Left forelimb (tissue), 1 donor: ENCODE measurements around the gene NCAN.

Experiments
- DNase-seq: peaks from one replicate; pipeline ENCODE4 v3.0.0-alpha.2; 2018; ENCODE audit warnings: low spot score

The NCAN gene

DNA sequence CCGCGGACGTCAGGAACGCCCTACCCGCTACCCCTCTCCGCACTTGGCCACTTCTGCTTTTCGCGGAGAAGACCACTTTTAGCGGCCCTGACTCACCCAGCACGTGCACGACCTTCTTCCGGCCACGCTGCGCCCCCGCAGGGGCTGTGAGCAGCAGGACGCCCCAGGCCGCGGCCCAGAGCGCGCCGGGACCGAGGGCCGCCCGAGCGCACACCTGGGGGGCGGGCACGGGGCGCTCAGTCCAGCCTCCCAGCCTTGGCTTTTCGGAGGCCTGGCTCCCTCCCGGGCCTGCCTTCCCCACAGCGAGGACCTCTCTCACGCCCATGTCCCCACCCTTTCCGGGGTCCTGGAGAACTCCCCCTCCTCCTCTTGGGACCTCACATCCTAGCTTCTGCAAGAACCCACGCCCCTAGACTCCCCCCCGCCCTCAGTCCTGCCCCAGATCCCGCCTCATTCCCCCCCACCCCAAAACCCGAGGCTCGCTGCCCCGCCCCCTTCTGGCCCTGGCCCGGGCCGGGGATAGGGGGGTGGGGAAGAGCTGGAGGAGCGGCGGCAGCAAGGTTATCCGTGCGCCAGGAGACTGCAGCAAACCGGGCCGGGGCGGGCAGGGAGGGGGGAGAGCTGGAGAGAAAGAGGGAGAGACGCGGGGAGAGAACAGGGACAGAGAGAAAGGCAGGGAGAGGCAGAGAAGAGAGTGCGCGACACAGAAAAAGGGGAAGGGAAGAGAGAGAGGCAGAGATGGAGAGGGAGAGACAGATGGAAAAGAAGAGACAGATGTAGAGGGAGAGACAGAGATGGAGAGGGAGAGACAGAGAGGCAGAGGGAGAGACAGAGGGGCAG, 49.8 kb downstream of the NCAN start:
- peak; percentile 62 for DNase-seq

DNA sequence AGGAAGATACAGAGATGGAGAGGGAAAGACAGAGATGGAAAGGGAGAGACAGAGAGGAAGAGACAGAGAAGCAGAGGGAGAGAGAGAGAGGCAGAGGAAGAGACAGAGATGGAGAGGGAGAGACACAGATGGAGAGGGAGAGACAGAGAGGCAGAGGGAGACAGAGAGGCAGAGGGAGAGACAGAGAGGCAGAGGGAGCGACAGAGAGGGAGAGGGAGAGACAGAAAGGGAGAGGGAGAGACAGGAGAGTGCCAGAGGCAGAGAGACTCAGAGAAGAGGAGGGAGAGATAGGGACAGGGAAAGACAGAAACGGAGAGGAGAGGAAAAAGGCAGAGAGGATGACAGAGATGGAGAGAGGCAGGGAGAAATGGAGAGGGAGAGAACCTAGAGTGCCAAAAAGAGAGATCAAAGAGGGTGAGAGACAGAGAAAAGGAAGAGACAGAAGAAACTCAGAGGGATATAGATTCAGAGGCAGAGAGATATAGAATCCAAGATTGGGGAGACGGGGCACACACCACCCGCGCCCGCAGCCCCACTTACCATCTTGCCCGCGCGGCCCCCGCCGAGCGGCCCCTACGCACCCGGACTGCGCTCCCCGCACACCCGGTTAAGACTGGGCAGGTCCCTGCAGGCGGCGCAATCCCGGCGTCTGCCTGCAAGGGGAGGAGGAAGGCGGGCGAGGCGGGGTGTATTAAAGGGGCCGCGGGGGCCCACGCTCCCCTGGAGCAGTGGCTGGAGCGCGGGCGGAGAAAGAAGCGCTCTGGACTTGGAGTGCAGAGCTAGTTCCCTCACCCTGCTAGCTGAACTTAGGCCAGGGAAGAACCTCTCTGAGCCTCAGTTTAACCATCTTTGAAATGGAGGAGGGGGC, 50.7 kb downstream of the NCAN start:
- DNase-seq = no peak

DNA sequence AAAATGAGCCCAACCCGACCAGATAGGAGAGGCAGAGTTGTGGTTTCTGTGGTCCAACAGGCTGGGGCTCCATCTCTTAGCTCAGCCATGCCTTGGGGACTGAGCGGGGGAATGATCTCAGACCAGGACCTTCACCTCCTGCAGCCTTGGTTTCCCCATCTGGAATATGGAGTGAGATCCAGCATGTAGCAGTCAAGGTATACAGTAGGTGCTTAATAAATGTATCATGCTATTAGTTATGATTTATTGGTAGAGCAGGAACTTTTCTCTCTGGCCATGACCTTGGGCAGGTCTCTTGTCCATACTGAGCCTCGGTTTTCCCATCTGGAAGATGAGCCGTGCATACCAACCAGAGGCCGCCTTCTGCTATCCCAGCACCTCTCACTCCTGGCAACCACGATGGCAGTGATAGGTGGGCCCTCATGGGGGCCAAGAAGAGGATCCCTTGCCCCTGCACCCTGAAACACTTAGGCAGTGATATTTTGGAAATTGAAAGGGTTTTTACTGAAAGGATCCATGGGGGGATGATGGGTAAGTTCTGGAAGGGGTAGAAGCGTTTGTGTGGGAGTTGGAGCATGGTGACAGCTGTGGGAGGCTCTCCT, 52.2 kb downstream of the NCAN start:
- no peak for DNase-seq

DNA sequence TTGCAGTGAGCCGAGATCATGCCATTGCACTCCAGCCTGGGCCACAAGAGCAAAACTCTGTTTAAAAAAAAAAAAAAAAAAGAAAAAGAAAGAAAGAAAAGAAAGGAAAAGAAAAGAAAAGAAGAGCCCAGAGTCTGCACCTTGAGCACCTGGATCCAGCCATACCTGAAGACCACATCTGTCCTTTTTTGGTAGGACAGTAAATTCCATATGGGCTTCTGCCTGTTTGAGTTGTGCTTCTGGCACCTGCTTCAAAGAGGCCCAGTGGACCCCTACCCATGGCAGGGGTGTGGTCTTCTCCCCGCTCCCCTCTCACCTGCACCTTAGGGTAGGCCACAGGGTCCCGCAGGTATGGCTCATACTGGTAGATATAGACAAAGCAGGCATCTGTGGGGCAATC, 55.5 kb downstream of the NCAN start:
- DNase-seq = no peak

DNA sequence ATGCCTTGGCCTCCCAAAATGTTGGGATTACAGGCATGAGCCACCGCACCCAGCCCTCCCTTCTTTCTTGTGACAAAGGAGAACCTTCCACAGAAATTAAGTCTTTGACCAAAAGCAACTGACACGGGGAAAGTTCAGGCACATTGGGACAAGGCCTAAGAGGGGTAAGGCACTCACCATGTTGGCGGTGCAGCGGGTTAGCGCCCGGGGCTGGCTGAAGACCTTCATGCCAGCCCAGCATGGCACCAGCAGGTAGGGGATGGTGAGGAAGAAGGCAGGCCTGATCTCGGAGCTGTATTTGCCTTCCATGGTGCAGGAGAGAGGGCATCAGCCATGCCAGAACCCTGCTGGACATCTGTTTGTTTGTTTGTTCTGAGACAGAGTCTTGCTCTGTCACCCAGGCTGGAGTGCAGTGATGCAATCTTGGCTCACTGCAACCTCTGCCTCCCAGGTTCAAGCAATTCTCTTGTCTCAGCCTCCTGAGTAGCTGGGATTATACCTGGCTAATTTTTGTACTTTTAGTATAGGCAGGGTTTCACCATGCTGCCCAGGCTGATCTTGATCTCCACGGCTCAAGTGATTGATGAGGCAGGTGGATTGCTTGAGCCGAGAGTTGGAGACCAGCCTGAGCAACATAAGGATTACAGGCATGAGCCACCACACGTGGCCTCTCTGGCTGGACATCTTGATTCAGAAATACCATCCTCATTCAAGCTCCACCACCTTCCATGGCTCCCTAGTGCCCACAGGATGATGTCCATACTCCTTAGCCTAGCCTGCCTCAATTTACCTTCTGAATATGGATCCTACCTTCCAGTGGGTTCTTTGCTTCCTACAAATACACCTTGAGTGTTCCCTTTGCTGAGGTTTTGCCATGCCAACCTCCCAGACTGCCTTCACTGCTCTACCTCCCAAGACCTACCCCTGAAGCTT, 57.0 kb downstream of the NCAN start:
- no peak for DNase-seq

DNA sequence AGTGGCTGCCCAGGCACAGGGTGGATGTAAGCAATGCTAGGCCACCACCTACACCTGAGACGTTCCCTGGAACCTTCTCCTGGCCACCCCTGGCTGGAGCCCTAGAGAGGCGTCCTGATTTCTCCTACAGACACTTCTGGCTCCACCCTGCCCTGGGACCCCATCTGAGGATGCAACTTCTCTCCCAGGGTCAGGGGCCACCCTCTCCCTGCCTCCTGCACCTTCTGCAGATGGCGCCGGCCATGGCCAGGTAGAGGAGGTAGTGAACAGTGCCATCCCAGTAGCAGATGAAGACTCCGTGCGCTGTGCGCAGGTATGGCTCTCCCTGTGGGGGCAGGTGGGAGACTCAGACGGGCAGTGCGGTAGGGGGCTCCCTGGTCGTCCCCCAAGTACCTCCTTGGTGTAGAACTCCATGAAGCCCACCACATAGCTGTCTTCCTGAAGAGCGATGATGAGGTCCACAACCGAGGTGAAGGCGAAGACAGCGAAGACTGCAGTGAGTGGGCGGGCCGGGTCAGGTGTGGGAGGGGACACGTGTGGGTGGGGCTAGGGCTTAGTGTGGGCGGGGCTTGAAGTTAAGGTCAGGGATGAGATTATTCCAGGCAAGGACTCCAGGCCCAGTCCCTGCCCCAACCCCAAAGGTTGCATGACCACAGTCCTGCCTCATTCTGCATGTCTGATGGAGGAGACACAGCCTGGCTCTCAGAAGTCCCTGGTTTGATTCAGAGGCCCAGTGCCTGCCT, 58.4 kb downstream of the NCAN start:
- DNase-seq = no peak

DNA sequence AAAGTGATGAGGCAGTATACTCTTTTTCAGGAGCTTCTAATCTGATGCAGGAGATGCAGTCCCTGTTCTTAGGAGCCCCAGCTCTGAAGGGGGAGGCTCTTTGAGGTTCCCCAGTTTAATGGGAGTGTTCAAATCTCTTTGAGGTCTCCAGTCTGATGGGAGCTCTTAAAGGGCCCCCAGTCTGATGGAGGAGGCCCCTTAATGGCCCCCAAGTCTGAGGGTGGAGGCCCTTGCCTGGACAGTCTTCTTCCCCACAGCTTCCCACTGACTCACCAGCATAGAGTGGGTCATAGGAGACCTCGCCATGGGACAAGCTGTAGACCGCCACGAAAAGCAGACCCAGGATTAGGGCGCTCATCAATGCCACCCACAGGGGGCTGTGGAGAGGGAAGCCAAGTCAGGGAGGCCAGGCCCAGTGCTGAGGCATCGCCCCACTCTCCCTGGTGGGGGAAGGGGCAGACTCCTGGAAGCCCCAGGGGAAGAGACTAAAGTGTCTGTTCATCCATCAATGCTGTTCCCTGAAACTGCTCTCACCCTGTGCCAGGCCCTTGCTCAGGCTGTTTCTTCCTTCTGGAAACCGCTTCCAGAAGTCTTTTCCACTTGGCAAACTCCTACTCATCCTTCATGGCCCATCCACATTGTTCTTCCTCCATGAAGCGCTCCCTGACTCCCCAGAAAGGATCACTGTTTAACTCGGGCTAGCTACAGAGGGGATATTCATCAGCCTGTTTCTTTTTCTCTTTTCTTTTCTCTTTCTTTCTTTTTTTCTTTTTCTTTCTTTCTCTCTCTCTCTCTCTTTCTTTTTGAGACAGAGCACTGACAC, 59.2 kb downstream of the NCAN start:
- DNase-seq = no peak

DNA sequence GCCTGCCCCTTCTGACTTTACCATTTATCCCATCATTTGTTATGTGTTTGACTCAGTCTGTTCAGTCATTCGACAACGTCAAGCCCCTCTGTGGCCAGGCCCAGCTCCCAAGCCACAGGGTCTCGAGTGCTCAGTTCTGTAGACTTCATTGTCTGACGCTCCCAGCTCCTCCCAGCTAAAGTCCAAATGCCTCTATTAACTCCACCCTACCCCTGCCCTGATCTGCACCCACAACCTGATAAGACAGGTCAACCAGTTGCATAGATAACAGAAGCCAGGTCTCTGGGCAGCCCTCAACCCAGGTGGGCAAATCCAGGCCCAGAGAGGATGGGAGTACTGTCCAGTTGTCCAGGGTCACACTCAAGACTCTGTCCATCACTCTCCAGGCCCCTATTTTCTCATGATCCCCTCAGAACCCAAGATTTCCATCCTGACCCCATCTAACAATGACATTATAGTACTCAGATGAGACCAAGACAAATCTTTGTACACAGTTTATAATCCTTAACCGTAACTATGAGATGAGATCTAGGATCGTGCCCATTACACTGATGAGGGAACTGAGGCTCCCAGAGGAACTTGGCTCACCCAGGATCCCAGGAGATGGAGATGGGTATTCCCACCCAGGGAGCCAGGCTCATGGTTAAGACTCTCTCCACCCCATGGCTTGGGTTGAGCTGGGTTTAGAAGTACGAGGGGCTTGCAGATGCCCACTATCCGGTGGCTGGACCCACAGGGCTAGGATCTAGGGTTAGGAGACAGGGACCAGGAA, 60.3 kb downstream of the NCAN start:
- DNase-seq = no peak

DNA sequence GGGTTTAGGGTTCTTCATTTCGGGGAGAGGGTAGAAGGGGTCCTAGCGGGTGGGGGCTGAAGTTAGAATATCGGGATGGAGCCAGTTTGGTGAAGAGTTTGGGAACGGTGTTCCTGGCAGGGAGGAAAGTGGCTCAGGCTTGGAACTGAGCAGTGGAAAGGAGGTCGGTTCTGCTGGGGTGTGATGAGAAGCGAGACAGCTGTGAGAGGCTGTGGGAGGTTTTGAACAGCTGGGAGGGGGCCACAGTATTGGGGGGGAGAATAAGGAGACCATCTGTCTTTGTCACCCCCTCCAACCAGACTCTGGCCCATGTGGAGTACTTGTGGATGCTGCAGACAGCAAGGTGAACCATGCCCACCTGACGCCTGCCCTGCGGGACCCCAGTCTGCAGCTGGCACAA, 62.4 kb downstream of the NCAN start:
- DNase-seq = no peak

DNA sequence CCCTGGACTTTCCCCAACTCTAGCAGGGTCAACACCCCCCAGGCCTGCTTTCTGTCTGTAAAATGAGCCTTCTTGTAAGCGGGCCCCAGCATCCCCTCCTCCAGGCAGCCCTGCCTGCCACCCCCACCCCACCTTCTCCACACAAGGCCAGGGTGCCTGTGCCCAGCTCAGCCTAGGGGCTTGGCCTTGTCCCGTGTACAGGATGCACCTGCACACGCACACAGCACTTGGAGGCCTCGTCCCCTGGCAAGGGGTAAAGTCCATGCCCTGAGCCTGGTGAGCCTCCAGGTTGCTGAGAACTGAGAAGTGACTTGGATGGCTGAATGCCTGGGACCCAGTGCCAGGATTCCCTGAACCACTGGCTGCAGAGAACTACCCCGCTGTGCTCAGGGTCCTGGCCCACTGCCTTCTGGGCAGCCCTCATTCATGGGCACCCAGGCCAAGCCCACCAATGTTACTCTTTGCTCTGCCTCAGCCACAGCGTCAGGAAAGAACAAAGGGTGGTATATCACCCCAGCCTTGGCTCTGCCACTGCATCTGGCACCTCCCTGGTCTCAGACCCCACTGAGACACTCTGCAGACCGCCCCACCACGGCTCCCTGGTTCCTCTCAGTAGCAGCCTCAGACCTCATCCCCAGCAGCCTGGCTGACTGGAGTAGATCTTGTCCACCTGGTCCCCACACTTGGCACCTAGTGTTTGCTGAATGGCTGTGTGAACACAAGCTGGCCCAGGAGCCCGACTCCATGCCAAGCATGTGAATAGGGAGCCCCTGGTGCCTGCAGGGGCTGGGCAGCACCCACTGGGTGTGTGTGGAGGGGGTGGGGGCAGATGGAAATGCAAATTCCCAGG, 63.2 kb downstream of the NCAN start:
- DNase-seq = no peak

DNA sequence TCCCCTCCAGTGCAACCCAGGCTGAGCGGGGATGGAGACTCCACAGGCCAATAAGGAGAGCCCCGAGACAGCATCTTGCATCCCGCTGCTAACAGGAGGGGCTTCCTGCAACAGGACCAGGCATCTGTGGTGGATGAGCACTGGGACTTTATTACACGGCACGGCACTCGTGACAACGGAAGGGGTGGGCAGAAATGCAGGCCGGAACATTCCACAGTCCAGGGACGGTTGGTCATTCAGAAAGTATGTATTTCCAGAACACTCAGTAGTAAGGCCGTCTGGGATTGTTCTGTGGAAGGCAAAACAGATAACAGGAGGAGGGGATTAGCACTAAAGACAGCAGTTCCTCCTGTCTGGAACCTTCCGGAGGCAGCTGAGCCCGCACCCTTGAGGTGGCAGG, 64.6 kb downstream of the NCAN start:
- no peak for DNase-seq

DNA sequence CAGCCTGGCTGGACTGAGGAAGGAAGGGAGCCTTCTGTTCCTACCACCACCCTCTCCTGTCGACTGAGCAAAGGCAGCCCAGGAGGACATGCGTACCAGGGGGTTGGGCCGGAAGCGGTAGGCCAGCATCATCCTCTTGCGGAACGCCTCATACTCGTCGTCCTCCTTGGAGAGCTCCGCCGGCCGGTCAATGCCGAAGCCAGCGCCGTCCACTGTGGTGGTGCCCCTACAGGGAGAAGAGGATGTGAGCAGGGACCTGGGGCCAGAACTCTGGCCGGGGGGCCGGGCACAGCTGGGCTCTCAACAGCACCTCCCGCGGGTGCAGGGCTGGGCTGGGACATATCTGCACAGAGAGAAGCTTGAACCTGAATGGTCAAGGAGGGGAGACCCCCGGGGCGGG, 65.1 kb downstream of the NCAN start:
- no peak for DNase-seq

DNA sequence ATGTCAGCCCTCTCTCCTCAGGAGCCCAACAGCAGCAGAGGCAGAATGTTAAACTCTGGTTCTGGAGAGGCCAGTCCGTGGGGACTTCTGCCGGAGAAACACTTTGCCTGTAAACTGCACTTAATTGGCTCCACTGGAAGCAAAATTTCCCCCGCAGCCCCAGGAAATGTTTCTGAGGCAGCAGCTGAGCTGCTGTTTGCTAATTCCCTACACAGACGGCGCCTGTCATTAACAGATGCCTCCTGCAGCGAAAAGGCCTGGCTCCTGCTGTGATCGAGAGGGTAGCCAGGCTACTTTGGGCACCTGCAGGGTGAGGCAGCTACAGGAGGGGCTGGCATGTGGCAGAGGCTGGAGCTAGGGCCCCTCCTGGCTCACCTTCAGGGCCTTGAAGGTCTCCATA, 66.6 kb downstream of the NCAN start:
- DNase-seq = no peak

DNA sequence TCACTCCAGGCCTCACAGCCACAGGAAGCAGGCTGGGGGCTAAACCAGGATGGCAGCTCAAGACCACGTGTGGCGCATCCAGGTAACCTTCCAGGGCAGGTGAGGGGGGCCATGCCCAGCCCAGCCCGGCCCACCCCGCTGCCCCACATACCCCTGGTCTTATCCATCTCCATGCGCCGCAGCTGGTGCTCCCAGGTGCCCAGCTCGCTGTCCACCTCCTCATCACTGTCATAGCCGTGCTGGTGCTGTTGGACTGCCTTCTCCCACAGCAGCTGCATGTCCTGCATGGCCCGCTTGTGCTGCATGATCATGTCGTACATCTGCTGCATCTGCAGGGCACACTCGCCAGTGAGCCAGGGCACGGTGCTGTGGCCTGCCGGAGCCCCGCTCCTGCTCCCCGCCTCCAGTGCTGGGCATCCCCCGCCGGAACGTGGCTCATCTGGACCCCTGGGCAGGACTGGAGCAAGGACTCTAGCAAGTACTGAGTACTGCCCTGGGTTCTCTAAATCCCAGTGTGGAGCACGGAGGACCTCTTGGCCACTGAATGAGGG, 67.4 kb downstream of the NCAN start:
- no peak for DNase-seq

DNA sequence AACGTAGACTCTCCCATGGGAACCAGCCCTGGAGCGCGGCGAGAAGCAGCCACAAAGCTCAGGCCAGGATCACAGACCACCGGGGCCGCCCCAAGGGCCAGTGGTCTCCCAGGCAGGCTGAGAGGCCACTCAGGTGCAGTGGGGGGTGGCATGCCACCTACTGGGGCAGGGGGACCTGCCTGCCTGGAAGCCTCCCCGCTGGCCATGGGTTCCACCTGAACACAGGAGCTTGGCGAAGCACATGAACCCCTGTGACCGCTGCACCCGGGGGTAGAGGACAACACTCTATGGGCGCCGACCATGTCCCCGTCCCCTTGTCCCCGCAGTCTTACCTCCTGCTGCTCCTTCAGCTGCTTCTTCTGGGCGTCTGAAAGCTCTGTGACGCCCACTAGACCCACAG, 68.1 kb downstream of the NCAN start:
- DNase-seq = no peak

DNA sequence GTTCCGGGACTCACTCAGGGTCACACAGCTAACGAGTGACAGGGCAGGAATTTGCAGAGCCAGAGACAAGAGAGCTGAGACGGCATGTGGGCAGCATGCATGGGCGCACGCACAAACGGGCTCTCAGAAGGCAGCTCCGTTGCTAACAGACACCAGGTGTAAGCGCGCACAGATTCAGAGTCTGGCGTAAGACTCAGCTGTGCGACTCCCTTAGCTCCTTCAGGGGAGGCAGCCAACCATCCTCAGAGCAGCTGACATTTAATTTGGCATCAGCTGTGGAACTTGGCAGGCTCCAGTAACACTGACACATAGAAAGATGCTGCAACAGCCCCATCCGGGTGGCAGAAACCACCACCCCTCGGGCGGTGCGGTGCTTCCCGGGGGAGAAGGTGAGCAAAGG, 68.8 kb downstream of the NCAN start:
- DNase-seq = no peak

DNA sequence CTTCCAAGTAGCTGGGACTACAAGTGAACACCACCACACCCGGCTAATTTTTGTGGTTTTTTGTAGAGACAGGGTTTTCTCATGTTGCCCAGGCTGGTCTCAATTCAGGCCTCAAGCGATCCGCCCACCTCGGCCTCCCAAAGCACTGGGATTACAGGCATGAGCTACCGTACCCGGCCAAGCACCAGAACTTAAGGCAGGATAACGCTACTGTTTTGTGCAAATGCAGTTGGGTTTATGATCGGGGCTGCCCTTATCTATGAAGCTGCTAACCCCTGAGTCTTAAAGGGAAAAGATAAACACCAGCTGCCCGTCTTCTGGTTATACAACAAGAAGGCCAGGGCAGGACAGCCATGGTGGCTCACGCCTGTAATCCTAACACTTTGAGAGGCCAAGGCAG, 73.9 kb downstream of the NCAN start:
- DNase-seq = no peak

DNA sequence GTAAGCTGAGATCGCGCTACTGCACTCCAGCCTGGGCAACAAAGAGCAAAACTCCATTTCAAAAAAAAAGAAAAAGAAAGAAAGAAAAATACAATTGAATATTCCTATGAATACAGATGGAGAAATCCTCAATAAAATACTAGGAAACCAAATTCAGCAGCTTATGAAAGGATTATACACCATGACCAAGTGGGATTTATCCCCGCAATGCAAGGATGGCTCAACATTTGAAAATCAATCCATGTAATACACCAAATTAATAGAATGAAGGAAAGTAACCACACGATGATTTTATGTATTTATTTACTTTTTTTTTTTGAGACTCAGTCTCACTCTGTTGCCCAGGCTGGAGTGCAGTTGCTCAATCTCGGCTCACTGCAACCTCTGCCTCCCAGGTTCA, 80.8 kb downstream of the NCAN start:
- no peak for DNase-seq
